ENCODE data around the gene PTCD2.

Gene PTCD2

DNA sequence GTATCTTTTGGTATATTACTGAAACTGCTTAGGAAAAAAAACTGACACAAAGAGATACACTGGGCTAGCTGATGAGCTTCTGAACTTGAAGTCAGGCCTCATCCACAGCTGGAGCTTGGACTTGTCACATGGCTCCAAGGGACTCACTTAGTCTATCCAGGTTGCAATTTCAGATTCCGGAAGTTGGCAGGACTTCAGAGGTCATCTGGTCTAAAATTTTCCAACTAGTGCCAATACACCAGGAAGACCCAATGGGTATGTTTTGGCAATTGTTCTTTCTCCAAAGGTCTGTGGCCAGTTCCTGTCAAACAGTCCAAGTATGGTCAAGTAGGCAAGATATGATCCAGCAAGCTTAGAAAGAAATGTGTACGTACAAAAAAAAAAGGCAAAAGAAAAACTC, 36.8 kb upstream of the PTCD2 start:
- Histone ChIP-seq H3K9me3 (ENCODE audit: insufficient read depth, low read depth, low read length) (no peaks in the 10 kb centered on the region), H3K36me3 (ENCODE audit: insufficient read depth, low read length) (peaks cover 19% of the 10 kb centered on the region; the same call in 1 of the 2 replicates), H3F3A (ENCODE audit: low read depth) (no peaks in the 10 kb centered on the region), H3K4me1 (ENCODE audit: insufficient read depth, low read length, poor library complexity, severe bottlenecking) (peaks cover 15% of the 10 kb centered on the region), H4K20me1 (ENCODE audit: insufficient read depth, low read length, poor library complexity, severe bottlenecking) (no peaks in the 10 kb centered on the region), H3K4me3 (ENCODE audit: low read length, poor library complexity, severe bottlenecking) (no peak overlapping the region), H3K79me2 (ENCODE audit: insufficient read depth, low read length) (no peaks in the 10 kb centered on the region), H3K4me2 (ENCODE audit: low read depth, low read length, poor library complexity, severe bottlenecking) (no peak overlapping the region), H3K27me3 (ENCODE audit: insufficient read depth, low read length, poor library complexity, severe bottlenecking) (no peaks in the 10 kb centered on the region), H3K9ac (ENCODE audit: low read depth, low read length, poor library complexity, severe bottlenecking) (no peak overlapping the region), H3K9me2 (replicated peaks; ENCODE audit: low read depth, low read length) (no peaks in the 10 kb centered on the region), H2AFZ (ENCODE audit: low read length) (no peak overlapping the region)
- TF ChIP-seq, protein P1, sequence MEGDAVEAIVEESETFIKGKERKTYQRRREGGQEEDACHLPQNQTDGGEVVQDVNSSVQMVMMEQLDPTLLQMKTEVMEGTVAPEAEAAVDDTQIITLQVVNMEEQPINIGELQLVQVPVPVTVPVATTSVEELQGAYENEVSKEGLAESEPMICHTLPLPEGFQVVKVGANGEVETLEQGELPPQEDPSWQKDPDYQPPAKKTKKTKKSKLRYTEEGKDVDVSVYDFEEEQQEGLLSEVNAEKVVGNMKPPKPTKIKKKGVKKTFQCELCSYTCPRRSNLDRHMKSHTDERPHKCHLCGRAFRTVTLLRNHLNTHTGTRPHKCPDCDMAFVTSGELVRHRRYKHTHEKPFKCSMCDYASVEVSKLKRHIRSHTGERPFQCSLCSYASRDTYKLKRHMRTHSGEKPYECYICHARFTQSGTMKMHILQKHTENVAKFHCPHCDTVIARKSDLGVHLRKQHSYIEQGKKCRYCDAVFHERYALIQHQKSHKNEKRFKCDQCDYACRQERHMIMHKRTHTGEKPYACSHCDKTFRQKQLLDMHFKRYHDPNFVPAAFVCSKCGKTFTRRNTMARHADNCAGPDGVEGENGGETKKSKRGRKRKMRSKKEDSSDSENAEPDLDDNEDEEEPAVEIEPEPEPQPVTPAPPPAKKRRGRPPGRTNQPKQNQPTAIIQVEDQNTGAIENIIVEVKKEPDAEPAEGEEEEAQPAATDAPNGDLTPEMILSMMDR (conservative IDR thresholded peaks at IDR 0.05; ENCODE audit: low read length): no peak
- TF ChIP-seq EZH2phosphoT487 (IDR thresholded peaks at IDR 0.05; ENCODE audit: borderline replicate concordance): no peak

DNA sequence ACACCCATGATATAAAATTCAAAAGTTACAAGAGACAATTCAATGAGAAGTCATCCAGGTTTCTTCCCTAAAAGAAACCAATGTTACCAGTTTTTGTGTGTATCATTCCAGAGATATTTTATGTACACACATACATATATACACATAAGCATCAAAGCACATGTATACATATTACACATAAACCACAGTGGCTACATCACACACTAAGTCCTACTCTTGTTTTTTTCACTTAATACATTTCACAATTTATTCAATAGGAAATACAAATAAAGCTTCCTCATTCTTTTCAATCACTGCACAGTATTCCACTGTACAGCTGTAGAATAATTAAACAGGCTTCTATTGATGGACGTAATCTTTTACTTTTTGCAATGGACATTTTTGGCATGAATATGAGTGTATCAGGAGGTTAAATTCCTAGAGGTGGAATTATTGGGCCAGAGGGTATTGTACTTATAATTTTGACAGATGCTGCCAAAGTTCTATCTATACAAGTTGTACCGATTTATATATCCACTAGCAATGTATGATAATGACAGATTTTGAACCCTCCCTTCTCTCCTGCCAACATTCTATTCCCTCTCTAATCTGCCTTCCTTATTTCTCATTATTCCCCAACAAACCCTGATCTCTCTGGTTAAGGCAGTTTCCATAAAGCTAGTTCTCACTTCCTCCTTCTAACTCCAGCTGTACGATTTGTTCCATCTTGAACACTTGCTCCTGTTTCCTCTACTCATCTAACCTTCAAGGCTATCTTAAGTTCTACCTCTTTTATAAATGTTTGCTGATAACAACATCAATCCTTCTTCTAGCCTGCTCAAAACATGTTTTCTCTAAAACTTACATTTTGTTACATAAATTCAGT, 35.4 kb upstream of the PTCD2 start:
- peaks cover 8% of the 10 kb centered on the region; the same call in 1 of the 2 replicates for H3K79me2 ChIP-seq (ENCODE audit: insufficient read depth, low read length)
- H3K4me2 ChIP-seq (ENCODE audit: low read depth, low read length, poor library complexity, severe bottlenecking): no peak overlapping the region
- H4K20me1 ChIP-seq (ENCODE audit: insufficient read depth, low read length, poor library complexity, severe bottlenecking): no peaks in the 10 kb centered on the region
- no peaks in the 10 kb centered on the region for H3K9me3 ChIP-seq (ENCODE audit: insufficient read depth, low read depth, low read length)
- H2AFZ ChIP-seq (ENCODE audit: low read length): no peak overlapping the region
- no peak overlapping the region for H3K9ac ChIP-seq (ENCODE audit: low read depth, low read length, poor library complexity, severe bottlenecking)
- no peak overlapping the region for H3K4me3 ChIP-seq (ENCODE audit: low read length, poor library complexity, severe bottlenecking)
- no peaks in the 10 kb centered on the region for H3K9me2 ChIP-seq (replicated peaks; ENCODE audit: low read depth, low read length)
- peaks cover 19% of the 10 kb centered on the region for H3K4me1 ChIP-seq (ENCODE audit: insufficient read depth, low read length, poor library complexity, severe bottlenecking)
- TF ChIP-seq, protein P1 (conservative IDR thresholded peaks at IDR 0.05; ENCODE audit: low read length): no peak
- TF ChIP-seq EZH2phosphoT487 (IDR thresholded peaks at IDR 0.05; ENCODE audit: borderline replicate concordance): no peak
- no peaks in the 10 kb centered on the region for H3K27me3 ChIP-seq (ENCODE audit: insufficient read depth, low read length, poor library complexity, severe bottlenecking)
- no peaks in the 10 kb centered on the region for H3F3A ChIP-seq (ENCODE audit: low read depth)
- H3K36me3 ChIP-seq (ENCODE audit: insufficient read depth, low read length): peaks cover 24% of the 10 kb centered on the region; the same call in 1 of the 2 replicates

DNA sequence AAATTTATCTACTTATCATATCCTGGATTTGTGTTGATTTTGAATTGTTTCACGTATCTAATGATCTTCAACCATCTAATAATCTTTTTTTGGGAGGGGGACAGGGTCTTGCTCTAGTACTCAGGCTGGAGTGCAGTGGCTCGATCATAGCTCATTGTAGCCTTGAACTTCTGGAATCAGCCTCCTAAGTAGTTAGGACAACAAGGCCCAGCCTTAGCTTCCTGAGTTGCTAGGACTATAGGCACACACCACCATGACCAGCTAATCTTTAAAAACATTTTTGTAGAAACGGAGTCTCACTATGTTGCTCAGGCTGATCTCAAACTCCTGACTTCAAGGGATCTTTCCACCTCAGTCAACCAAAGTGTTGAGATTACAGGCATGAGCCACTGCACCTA, 34.8 kb upstream of the PTCD2 start:
- Histone ChIP-seq H3K4me1 (ENCODE audit: insufficient read depth, low read length, poor library complexity, severe bottlenecking) (peaks cover 24% of the 10 kb centered on the region), H3K9me3 (ENCODE audit: insufficient read depth, low read depth, low read length) (no peaks in the 10 kb centered on the region), H3F3A (ENCODE audit: low read depth) (peaks cover 1% of the 10 kb centered on the region; the same call in 1 of the 2 replicates), H3K27me3 (ENCODE audit: insufficient read depth, low read length, poor library complexity, severe bottlenecking) (no peaks in the 10 kb centered on the region), H3K36me3 (ENCODE audit: insufficient read depth, low read length) (peaks cover 26% of the 10 kb centered on the region; the same call in 1 of the 2 replicates), H2AFZ (ENCODE audit: low read length) (no peak overlapping the region), H3K9ac (ENCODE audit: low read depth, low read length, poor library complexity, severe bottlenecking) (no peak overlapping the region), H4K20me1 (ENCODE audit: insufficient read depth, low read length, poor library complexity, severe bottlenecking) (no peaks in the 10 kb centered on the region), H3K9me2 (replicated peaks; ENCODE audit: low read depth, low read length) (no peaks in the 10 kb centered on the region), H3K79me2 (ENCODE audit: insufficient read depth, low read length) (peaks cover 8% of the 10 kb centered on the region; the same call in 1 of the 2 replicates), H3K4me3 (ENCODE audit: low read length, poor library complexity, severe bottlenecking) (no peak overlapping the region), H3K4me2 (ENCODE audit: low read depth, low read length, poor library complexity, severe bottlenecking) (no peak overlapping the region)
- TF ChIP-seq, protein P1 (conservative IDR thresholded peaks at IDR 0.05; ENCODE audit: low read length): no peak
- TF ChIP-seq EZH2phosphoT487 (IDR thresholded peaks at IDR 0.05; ENCODE audit: borderline replicate concordance): no peak
